Measurements from ENCODE around the gene KIF26B. TPM values are rescaled to one million over a fixed set of nuclear protein-coding genes. Genes with fewer than 3 reads are reported as not detected.

Gene KIF26B
- total RNA-seq, 1 donor from 2014 or later, result 8.8 TPM

- Mint-ChIP-seq H3K9me3 (ENCODE audit: unreplicated experiment) (no peaks in the 10 kb centered on the region), H3K36me3 (ENCODE audit: unreplicated experiment) (no peaks in the 10 kb centered on the region), H3K27ac (ENCODE audit: unreplicated experiment) (no peak overlapping the region), H3K4me1 (ENCODE audit: unreplicated experiment) (no peaks in the 10 kb centered on the region), H3K27me3 (ENCODE audit: unreplicated experiment) (peaks cover 7% of the 10 kb centered on the region), H3K4me3 (ENCODE audit: unreplicated experiment) (no peak overlapping the region)
- DNase-seq (ENCODE audit: extremely low spot score, unreplicated experiment), result no peak
- TF ChIP-seq CTCF (IDR thresholded peaks at IDR 0.05), result no peak
These were observed 107.0 kb downstream of the KIF26B start for GRCh38 chr1:245261786-245262185.

- Mint-ChIP-seq H3K27me3 (ENCODE audit: unreplicated experiment) (peaks cover 7% of the 10 kb centered on the region), H3K27ac (ENCODE audit: unreplicated experiment) (no peak overlapping the region), H3K9me3 (ENCODE audit: unreplicated experiment) (no peaks in the 10 kb centered on the region), H3K4me1 (ENCODE audit: unreplicated experiment) (no peaks in the 10 kb centered on the region), H3K36me3 (ENCODE audit: unreplicated experiment) (no peaks in the 10 kb centered on the region), H3K4me3 (ENCODE audit: unreplicated experiment) (no peak overlapping the region)
- no peak for DNase-seq (ENCODE audit: extremely low spot score, unreplicated experiment)
- no peak for TF ChIP-seq CTCF (IDR thresholded peaks at IDR 0.05)
These were observed 108.8 kb downstream of the KIF26B start for GRCh38 chr1:245263529-245264095.

GRCh38 chr1:245264226-245264625 is 109.4 kb downstream of the KIF26B start:
- no peak for TF ChIP-seq CTCF (IDR thresholded peaks at IDR 0.05)
- Mint-ChIP-seq H3K4me3 (ENCODE audit: unreplicated experiment) (no peak overlapping the region), H3K4me1 (ENCODE audit: unreplicated experiment) (no peaks in the 10 kb centered on the region), H3K27me3 (ENCODE audit: unreplicated experiment) (peaks cover 7% of the 10 kb centered on the region), H3K9me3 (ENCODE audit: unreplicated experiment) (no peaks in the 10 kb centered on the region), H3K27ac (ENCODE audit: unreplicated experiment) (no peak overlapping the region), H3K36me3 (ENCODE audit: unreplicated experiment) (no peaks in the 10 kb centered on the region)
- DNase-seq (ENCODE audit: extremely low spot score, unreplicated experiment), result no peak

GRCh38 chr1:245266105-245266504 is 111.3 kb downstream of the KIF26B start:
- Mint-ChIP-seq H3K9me3 (ENCODE audit: unreplicated experiment) (peaks cover 9% of the 10 kb centered on the region), H3K36me3 (ENCODE audit: unreplicated experiment) (no peaks in the 10 kb centered on the region), H3K4me1 (ENCODE audit: unreplicated experiment) (no peaks in the 10 kb centered on the region), H3K27ac (ENCODE audit: unreplicated experiment) (no peak overlapping the region), H3K4me3 (ENCODE audit: unreplicated experiment) (no peak overlapping the region), H3K27me3 (ENCODE audit: unreplicated experiment) (peaks cover 13% of the 10 kb centered on the region)
- TF ChIP-seq CTCF (IDR thresholded peaks at IDR 0.05), result no peak
- no peak for DNase-seq (ENCODE audit: extremely low spot score, unreplicated experiment)

- H3K27ac Mint-ChIP-seq (ENCODE audit: unreplicated experiment), result no peak overlapping the region
These were observed 115.3 kb downstream of the KIF26B start for GRCh38 chr1:245270063-245270462.

More at GRCh38 chr1:245270063-245270462, 115.3 kb downstream of the KIF26B start:
- TF ChIP-seq CTCF (IDR thresholded peaks at IDR 0.05), result no peak
- Mint-ChIP-seq H3K4me3 (ENCODE audit: unreplicated experiment) (no peak overlapping the region), H3K4me1 (ENCODE audit: unreplicated experiment) (no peaks in the 10 kb centered on the region), H3K36me3 (ENCODE audit: unreplicated experiment) (no peaks in the 10 kb centered on the region), H3K9me3 (ENCODE audit: unreplicated experiment) (peaks cover 13% of the 10 kb centered on the region), H3K27me3 (ENCODE audit: unreplicated experiment) (peaks cover 14% of the 10 kb centered on the region)
- no peak for DNase-seq (ENCODE audit: extremely low spot score, unreplicated experiment)

Data from osteocyte (in vitro differentiated cells).